HEK293 (cell line): ENCODE results near the gene TBC1D14.

Experiments used
- CTCF ChIA-PET: fragments of 350-600 bp; formaldehyde crosslinking; extraction: SDS; loops from one replicate; lab custom pipeline; 2021; ENCODE audit warnings: antibody characterized with exemption; lab: Yijun Ruan, JAX
- POLR2A ChIA-PET: fragments of 300-600 bp; formaldehyde crosslinking; extraction: SDS; loops from one replicate; lab custom pipeline; 2020; ENCODE audit warnings: antibody characterized with exemption, inconsistent platforms; lab: Yijun Ruan, JAX
- H3K27ac ChIP-seq: fragments of 200-500 bp; sonication (Bioruptor generic); 2 replicates; pipeline ENCODE4 v1.5.1; 2014; ENCODE audit warnings: low read depth, low read length, control low read depth, inconsistent platforms; ENCODE audit errors: extremely low read depth
- H3K36me3 ChIP-seq, 2 experiments: fragments of 200-500 bp in 1 of 2; sonication (Bioruptor generic) in 1 of 2; 1 replicate in 1 of 2; 2 replicates in 1 of 2; pipeline ENCODE4 v1.5.1; 2014 to 2017; ENCODE audit warnings: inconsistent platforms in 2 of 2, low read length in 2 of 2; ENCODE audit not compliant: control insufficient read depth in 2 of 2, insufficient read depth in 1 of 2
- H3K4me1 ChIP-seq: fragments of 200-500 bp; sonication (Bioruptor generic); 2 replicates; pipeline ENCODE4 v1.5.1; 2014; ENCODE audit warnings: mild to moderate bottlenecking, low read length, inconsistent platforms; ENCODE audit not compliant: control insufficient read depth, insufficient read depth
- H3K4me3 ChIP-seq: 2 replicates; pipeline ENCODE4 v1.5.1; 2011; ENCODE audit warnings: low read depth, mild to moderate bottlenecking, control low read depth, low read length, moderate library complexity
- H3K9me3 ChIP-seq: fragments of 200-500 bp; sonication (Bioruptor generic); 2 replicates; pipeline ENCODE4 v1.5.1; 2014; ENCODE audit warnings: low read depth, low read length, inconsistent platforms; ENCODE audit not compliant: control insufficient read depth, insufficient read depth
- KLF10 ChIP-seq: fragments of 450-650 bp; IDR thresholded peaks from 2 replicates; pipeline ENCODE4 v1.5.1; 2018; ENCODE audit warnings: missing biosample characterization, mild to moderate bottlenecking, missing genetic modification characterization
- TCF7L2 ChIP-seq: IDR thresholded peaks from 2 replicates; pipeline ENCODE4 v1.6.1; 2011; ENCODE audit warnings: low read depth, mild to moderate bottlenecking, inconsistent platforms, low read length, moderate library complexity, borderline replicate concordance
- ZFP41 ChIP-seq: fragments of 450-650 bp; formaldehyde crosslinking; IDR thresholded peaks from 2 replicates; pipeline ENCODE4 v1.5.1; 2016; ENCODE audit warnings: missing biosample characterization, missing genetic modification characterization, borderline replicate concordance
- ZIC2 ChIP-seq: fragments of 450-650 bp; formaldehyde crosslinking; IDR thresholded peaks from 2 replicates; pipeline ENCODE4 v1.5.1; 2016; ENCODE audit warnings: missing biosample characterization, missing genetic modification characterization
- ZNF324 ChIP-seq: fragments of 450-650 bp; formaldehyde crosslinking; IDR thresholded peaks from 2 replicates; pipeline ENCODE4 v1.5.1; 2016; ENCODE audit warnings: missing biosample characterization, missing genetic modification characterization
- ZNF350 ChIP-seq: fragments of 450-650 bp; formaldehyde crosslinking; IDR thresholded peaks from 2 replicates; pipeline ENCODE4 v1.5.0; 2017; ENCODE audit warnings: missing biosample characterization, mild to moderate bottlenecking, missing genetic modification characterization
- ZNF394 ChIP-seq: fragments of 450-650 bp; formaldehyde crosslinking; IDR thresholded peaks from 2 replicates; pipeline ENCODE4 v1.5.1; 2016; ENCODE audit warnings: missing biosample characterization, missing genetic modification characterization, mild to moderate bottlenecking, moderate library complexity, borderline replicate concordance
- ZNF514 ChIP-seq: fragments of 450-650 bp; formaldehyde crosslinking; IDR thresholded peaks from 2 replicates; pipeline ENCODE4 v1.5.1; 2016; ENCODE audit warnings: missing biosample characterization, missing genetic modification characterization
- ZNF529 ChIP-seq: fragments of 450-650 bp; formaldehyde crosslinking; IDR thresholded peaks from 2 replicates; pipeline ENCODE4 v1.5.1; 2017; ENCODE audit warnings: missing genetic modification characterization, missing biosample characterization; ENCODE audit not compliant: insufficient replicate concordance
- ZNF585B ChIP-seq: fragments of 450-650 bp; formaldehyde crosslinking; IDR thresholded peaks from 2 replicates; pipeline ENCODE4 v1.5.1; 2016; ENCODE audit warnings: missing biosample characterization, missing genetic modification characterization
- ZNF658 ChIP-seq: fragments of 450-650 bp; formaldehyde crosslinking; IDR thresholded peaks from 2 replicates; pipeline ENCODE4; 2016; ENCODE audit warnings: missing biosample characterization, missing genetic modification characterization
- ZNF707 ChIP-seq: fragments of 450-650 bp; formaldehyde crosslinking; IDR thresholded peaks from 2 replicates; pipeline ENCODE4 v1.5.1; 2016; ENCODE audit warnings: missing biosample characterization, missing genetic modification characterization
- ZNF843 ChIP-seq: fragments of 450-650 bp; formaldehyde crosslinking; IDR thresholded peaks from 2 replicates; pipeline ENCODE4 v1.5.1; 2016; ENCODE audit warnings: missing biosample characterization, missing genetic modification characterization
- TF ChIP-seq, protein P1 (sequence below): fragments of 450-650 bp; formaldehyde crosslinking; IDR thresholded peaks from 2 replicates; pipeline ENCODE4 v1.5.1; 2016; ENCODE audit warnings: missing biosample characterization, missing genetic modification characterization
- TF ChIP-seq, protein P2 (sequence below): fragments of 450-650 bp; formaldehyde crosslinking; conservative IDR thresholded peaks from 2 replicates; pipeline ENCODE4 v1.5.1; 2016; ENCODE audit warnings: low read depth, missing biosample characterization, missing genetic modification characterization
- TF ChIP-seq, protein P3 (sequence below): fragments of 450-650 bp; formaldehyde crosslinking; IDR thresholded peaks from 2 replicates; pipeline ENCODE4 v1.5.1; 2016; ENCODE audit warnings: missing biosample characterization, missing genetic modification characterization, borderline replicate concordance
- TF ChIP-seq, protein P4 (sequence below): fragments of 450-650 bp; formaldehyde crosslinking; IDR thresholded peaks from 2 replicates; pipeline ENCODE4 v1.5.1; 2016; ENCODE audit warnings: missing biosample characterization, missing genetic modification characterization
- TF ChIP-seq, protein P5 (sequence below): fragments of 450-650 bp; formaldehyde crosslinking; IDR thresholded peaks from 2 replicates; pipeline ENCODE4 v1.5.1; 2016; ENCODE audit warnings: missing biosample characterization, missing genetic modification characterization, borderline replicate concordance

The TBC1D14 gene

DNA sequence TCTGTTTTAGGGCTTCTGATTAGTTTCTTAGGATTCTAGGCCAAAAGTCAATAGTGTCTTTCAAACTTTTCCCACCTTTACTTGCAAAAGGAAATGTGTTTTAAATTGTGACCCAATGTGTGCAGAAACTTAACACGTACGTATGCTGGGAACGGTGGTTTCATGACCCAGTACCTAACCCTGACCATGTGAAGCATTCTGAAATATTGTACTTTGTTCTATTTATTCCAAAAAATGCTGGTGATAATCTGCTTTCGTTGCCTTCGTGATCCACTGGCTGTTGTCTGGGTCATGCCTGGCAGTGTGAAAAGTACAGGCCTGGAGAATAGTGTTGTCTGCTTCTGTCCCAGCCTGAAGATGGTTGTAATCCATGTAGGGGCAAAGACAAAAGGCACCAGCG lies 106.9 kb downstream of the TBC1D14 start (continued):
- TF ChIP-seq ZNF529 (tag by site-specific recombination), result no peak
- TF ChIP-seq KLF10 (tag by site-specific recombination), result no peak
- no peak for TF ChIP-seq ZNF843
- no peak for TF ChIP-seq ZNF394
- TF ChIP-seq ZNF350 (tag by site-specific recombination), result no peak
- no peak for TF ChIP-seq ZNF585B (tag by site-specific recombination)
- no peak for TF ChIP-seq ZNF514
- TF ChIP-seq, protein P1, sequence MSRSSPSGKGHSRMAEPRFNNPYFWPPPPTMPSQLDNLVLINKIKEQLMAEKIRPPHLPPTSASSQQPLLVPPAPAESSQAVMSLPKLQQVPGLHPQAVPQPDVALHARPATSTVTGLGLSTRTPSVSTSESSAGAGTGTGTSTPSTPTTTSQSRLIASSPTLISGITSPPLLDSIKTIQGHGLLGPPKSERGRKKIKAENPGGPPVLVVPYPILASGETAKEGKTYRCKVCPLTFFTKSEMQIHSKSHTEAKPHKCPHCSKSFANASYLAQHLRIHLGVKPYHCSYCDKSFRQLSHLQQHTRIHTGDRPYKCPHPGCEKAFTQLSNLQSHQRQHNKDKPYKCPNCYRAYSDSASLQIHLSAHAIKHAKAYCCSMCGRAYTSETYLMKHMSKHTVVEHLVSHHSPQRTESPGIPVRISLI (tag by site-specific recombination), result no peak
- TF ChIP-seq, protein P2, sequence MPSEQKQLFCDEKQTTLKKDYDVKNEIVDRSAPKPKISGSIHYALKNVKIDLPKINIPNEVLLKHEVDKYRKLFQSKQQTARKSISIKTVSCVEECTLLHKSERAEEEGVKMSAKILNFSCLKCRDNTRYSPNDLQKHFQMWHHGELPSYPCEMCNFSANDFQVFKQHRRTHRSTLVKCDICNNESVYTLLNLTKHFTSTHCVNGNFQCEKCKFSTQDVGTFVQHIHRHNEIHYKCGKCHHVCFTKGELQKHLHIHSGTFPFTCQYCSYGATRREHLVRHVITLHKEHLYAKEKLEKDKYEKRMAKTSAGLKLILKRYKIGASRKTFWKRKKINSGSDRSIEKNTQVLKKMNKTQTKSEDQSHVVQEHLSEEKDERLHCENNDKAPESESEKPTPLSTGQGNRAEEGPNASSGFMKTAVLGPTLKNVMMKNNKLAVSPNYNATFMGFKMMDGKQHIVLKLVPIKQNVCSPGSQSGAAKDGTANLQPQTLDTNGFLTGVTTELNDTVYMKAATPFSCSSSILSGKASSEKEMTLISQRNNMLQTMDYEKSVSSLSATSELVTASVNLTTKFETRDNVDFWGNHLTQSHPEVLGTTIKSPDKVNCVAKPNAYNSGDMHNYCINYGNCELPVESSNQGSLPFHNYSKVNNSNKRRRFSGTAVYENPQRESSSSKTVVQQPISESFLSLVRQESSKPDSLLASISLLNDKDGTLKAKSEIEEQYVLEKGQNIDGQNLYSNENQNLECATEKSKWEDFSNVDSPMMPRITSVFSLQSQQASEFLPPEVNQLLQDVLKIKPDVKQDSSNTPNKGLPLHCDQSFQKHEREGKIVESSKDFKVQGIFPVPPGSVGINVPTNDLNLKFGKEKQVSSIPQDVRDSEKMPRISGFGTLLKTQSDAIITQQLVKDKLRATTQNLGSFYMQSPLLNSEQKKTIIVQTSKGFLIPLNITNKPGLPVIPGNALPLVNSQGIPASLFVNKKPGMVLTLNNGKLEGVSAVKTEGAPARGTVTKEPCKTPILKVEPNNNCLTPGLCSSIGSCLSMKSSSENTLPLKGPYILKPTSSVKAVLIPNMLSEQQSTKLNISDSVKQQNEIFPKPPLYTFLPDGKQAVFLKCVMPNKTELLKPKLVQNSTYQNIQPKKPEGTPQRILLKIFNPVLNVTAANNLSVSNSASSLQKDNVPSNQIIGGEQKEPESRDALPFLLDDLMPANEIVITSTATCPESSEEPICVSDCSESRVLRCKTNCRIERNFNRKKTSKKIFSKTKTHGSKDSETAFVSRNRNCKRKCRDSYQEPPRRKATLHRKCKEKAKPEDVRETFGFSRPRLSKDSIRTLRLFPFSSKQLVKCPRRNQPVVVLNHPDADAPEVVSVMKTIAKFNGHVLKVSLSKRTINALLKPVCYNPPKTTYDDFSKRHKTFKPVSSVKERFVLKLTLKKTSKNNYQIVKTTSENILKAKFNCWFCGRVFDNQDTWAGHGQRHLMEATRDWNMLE (tag by site-specific recombination), result no peak
- TF ChIP-seq, protein P3, sequence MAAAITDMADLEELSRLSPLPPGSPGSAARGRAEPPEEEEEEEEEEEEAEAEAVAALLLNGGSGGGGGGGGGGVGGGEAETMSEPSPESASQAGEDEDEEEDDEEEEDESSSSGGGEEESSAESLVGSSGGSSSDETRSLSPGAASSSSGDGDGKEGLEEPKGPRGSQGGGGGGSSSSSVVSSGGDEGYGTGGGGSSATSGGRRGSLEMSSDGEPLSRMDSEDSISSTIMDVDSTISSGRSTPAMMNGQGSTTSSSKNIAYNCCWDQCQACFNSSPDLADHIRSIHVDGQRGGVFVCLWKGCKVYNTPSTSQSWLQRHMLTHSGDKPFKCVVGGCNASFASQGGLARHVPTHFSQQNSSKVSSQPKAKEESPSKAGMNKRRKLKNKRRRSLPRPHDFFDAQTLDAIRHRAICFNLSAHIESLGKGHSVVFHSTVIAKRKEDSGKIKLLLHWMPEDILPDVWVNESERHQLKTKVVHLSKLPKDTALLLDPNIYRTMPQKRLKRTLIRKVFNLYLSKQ, result no peak
- TF ChIP-seq ZFP41 (tag by site-specific recombination), result no peak
- no peak for TF ChIP-seq ZNF324 (tag by site-specific recombination)

DNA sequence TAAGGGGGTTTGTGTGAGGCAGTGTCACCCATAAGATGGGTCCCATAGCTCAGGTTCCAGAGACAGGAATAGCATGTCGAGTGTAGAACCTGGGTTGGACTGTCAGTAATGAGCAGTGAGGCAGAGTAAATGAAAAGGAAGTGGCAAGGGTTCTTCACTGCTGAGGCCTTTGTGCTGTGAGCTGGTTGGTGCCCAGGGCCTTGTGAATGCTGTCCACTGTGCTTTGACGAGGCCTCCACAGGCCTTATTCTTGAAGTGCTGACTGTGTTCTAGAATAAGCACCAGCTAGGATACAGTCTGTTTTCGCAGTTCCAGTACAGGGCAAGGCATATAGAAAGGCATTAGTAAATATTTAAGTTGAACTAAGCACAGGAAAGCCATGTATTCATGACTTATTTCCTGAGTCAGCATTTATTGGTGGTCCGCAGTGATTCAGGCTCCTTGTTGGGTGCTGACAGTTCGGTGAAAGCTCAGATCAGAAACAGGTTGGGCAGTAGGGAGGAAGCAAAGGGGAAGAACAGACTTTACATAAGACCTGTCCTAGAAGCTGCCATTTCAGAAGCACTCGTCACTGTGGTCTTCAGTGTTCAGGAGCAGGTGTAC lies 107.9 kb downstream of the TBC1D14 start:
- ChIA-PET CTCF (interaction anchor here (1.5 kb wide), 1 partner anchor 26 kb away, joined by 8 read pairs; the partner anchor contains the start of gene TADA2B), POLR2A (no interaction called here)
- Histone ChIP-seq H3K36me3 (peaks cover 4 to 74% of the 10 kb centered on the region in 2 experiments; a peak in 2 of 3 replicates), H3K4me3 (no peak overlapping the region), H3K9me3 (no peaks in the 10 kb centered on the region), H3K4me1 (no peaks in the 10 kb centered on the region), H3K27ac (no peak overlapping the region)
- TF ChIP-seq TCF7L2 (no peak), ZNF707 (tag by site-specific recombination) (no peak), ZIC2 (tag by site-specific recombination) (no peak), ZNF658 (tag by site-specific recombination) (no peak)
- TF ChIP-seq, protein P4, sequence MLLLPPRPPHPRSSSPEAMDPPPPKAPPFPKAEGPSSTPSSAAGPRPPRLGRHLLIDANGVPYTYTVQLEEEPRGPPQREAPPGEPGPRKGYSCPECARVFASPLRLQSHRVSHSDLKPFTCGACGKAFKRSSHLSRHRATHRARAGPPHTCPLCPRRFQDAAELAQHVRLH (tag by site-specific recombination), result no peak
- TF ChIP-seq, protein P5, sequence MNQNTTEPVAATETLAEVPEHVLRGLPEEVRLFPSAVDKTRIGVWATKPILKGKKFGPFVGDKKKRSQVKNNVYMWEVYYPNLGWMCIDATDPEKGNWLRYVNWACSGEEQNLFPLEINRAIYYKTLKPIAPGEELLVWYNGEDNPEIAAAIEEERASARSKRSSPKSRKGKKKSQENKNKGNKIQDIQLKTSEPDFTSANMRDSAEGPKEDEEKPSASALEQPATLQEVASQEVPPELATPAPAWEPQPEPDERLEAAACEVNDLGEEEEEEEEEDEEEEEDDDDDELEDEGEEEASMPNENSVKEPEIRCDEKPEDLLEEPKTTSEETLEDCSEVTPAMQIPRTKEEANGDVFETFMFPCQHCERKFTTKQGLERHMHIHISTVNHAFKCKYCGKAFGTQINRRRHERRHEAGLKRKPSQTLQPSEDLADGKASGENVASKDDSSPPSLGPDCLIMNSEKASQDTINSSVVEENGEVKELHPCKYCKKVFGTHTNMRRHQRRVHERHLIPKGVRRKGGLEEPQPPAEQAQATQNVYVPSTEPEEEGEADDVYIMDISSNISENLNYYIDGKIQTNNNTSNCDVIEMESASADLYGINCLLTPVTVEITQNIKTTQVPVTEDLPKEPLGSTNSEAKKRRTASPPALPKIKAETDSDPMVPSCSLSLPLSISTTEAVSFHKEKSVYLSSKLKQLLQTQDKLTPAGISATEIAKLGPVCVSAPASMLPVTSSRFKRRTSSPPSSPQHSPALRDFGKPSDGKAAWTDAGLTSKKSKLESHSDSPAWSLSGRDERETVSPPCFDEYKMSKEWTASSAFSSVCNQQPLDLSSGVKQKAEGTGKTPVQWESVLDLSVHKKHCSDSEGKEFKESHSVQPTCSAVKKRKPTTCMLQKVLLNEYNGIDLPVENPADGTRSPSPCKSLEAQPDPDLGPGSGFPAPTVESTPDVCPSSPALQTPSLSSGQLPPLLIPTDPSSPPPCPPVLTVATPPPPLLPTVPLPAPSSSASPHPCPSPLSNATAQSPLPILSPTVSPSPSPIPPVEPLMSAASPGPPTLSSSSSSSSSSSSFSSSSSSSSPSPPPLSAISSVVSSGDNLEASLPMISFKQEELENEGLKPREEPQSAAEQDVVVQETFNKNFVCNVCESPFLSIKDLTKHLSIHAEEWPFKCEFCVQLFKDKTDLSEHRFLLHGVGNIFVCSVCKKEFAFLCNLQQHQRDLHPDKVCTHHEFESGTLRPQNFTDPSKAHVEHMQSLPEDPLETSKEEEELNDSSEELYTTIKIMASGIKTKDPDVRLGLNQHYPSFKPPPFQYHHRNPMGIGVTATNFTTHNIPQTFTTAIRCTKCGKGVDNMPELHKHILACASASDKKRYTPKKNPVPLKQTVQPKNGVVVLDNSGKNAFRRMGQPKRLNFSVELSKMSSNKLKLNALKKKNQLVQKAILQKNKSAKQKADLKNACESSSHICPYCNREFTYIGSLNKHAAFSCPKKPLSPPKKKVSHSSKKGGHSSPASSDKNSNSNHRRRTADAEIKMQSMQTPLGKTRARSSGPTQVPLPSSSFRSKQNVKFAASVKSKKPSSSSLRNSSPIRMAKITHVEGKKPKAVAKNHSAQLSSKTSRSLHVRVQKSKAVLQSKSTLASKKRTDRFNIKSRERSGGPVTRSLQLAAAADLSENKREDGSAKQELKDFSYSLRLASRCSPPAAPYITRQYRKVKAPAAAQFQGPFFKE (tag by site-specific recombination), result no peak
